Fibroblast of upper back skin (primary cell): ENCODE data around the gene NLRP2B.
"Not testable (repeated sequence)": the region's sequence is repeated elsewhere in the genome, so short reads cannot be mapped to it uniquely, and the experiment has no call there.

ENCODE experiments used
- DNase-seq: peaks from one replicate; pipeline ENCODE4 v3.0.0-alpha.2; 2013

Gene NLRP2B

DNA sequence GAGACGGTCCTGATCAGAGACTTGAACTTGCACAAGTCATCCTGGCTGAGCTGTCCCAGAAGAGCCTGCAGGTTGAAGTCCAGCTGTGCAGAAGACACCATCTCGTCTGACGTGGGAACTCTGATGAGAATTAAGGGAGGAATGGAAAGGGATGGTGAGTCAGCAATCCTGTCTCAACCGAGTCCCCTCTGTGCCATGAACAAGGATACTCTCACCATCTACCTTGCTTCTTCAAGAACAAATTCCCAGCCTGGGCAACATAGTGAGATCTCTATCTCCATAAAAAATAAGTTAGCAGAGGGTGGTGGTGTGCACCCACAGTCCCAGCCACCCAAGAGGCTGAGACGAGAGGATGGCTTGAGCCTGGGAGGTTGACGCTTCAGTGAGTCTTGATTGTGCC lies at the start of gene NLRP2B:
Gene NLRP2B, minus strand, starts transcription at position 101 of the 400 bp plus-strand sequence.
- DNase-seq, result no peak

DNA sequence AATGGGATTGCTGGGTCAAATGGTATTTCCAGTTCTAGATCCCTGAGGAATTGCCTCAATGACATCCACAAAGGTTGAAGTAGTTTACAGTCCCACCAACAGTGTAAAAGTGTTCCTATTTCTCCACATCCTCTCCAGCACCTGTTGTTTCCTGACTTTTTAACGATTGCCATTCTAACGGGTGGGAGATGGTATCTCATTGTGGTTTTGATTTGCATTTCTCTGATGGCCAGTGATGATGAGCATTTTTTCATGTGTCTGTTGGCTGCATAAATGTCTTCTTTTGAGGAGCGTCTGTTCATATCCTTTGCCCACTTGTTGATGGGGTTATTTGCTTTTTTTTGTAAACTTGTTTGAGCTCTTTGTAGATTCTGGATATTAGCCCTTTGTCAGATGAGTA lies 45.9 kb upstream of the NLRP2B start:
- not testable (repeated sequence) for DNase-seq

DNA sequence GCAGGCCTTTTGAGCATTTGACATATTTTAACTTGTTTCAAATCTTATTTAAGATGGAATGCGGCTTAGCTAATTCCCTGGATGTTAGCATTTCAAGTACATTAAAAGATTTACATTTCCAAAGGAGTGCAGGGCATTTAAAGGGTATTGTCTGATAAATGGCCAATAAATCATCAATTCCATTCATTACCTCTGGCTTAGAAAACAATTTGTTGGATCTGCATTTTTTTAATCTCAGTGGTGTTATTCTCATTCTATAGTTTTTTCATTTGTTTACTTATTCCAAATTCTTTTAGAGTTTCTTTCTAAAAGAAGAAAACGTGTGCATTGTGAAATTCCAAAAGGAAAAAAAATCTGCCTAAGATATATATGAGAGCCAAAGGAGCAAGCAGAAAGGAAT lies 1.3 kb upstream of the NLRP2B start:
- DNase-seq, result no peak

DNA sequence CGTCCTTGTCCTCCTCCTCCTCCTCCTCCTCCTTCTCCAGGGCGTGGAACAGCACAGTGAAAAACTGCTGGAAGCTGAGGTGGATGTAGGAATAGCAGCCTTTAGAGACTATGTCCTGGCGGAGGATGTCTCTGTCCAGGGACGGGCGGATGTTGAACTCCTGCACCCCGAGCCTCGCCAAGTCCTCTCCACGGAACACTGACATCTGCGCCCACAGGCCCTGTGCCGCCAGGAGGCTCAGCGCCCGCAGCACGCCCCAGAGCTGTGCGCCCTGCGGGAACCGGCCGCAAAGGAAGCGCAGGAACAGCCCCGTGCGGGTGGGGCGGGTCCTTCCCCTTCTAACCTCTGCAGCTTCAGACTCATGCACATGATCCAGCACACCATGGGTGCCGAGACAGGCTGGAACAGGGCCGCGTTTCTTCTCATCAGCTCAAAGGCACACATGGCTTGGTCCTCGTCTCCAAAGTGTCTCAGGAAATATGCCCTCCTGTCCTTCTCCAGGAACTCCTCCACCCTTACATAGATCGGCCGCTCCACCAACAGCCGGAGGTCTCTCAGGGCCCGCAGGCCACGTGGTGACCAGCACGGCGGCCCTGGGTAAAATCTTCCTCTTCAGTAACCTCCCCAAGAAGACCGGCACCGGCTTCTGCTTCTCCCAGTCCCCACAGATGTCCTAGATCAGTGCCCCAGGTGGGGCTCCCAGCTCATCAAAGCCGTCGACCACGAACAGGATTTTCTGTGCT lies 1.2 kb downstream of the NLRP2B start:
- DNase-seq, result no peak

DNA sequence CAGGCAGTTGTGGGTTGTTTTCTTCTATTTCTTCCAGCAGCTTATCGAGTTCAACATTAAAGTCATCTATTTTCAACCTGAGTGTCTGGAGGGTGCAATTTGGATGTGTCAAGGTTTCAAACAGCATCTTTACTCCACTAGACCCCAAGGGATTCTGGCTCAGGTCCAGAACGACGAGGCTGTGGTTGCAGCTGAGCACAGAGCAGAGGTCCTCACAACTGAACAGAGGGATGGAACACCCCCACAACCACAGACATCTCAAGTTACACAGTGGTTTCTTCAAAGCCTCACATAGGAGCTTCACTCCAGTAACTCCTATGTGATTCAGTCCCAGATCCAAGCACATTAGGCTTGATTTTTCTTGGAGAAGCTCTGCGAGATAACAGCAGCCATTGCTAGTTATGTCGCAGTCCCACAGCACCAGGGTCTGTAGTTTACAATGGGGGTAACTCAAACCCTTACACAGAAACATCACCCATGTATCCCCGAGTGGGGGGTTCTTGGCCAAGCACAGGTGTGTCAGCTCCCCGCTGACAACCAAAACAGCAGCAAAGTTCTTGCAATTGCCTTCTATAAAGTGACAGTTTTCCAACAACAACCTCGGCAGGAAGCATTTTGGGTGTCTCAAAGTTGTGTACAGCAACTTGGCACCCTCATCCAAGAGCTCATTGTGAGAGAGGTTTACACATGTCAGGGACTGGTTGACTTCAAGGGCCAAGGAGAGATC lies 2.8 kb downstream of the NLRP2B start:
- DNase-seq, result no peak

DNA sequence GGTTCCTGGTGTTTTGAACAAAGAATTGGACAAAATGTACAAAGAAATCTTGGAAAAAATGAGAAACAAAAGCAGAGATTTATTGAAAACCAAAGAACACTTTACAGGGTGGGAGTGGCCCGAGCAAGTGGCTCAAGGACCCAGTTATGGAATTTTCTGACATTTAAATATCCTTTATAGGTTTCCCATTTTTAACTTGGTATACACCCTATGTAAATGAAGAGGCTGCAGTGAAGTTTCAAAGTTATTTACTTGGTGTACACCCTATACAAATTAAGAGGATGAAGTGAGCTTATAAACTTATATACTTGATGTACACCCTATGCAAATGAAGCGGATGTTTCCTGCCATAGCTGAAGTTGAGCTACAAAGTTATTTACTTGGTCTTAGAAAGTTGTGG lies 4.7 kb downstream of the NLRP2B start:
- no peak for DNase-seq

DNA sequence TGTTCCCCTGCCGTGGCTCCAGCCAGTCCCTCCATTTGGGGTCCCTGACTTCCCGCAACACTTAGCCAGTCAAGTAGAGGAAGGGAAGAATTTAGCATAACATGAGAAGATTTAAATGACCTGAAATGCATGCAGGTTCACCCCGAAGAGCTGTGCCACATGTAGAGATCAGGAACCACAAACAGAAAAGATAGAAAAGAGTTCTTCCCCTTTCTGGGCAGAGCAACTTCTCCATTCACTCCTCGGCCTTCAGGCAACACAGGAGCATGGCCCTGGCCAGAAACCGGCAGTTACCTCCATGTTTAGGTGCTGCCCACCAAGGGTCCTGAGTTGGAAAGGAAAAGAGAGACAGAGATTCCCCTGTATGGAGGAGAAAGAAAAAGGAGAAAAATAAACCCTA lies 5.2 kb downstream of the NLRP2B start:
- DNase-seq, result no peak

DNA sequence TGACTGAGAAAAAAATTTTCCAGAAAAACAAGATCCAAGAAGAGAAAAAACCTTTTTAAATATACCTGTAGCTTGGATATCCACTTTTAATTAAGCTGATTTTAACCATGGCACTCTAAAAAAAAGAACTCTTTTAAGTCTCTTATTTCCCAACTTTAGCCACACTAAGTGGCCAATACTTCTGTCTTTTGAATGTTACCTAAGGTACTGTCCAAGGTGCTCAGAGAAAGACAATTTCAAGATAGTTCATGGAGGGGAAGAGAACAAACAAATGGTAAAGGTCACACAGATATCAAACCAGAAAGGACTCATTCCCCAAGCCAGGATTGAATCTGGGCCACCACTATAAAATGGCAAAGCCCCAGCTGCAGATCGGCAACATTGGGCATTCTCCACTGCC lies 10.1 kb downstream of the NLRP2B start:
- DNase-seq, result no peak

DNA sequence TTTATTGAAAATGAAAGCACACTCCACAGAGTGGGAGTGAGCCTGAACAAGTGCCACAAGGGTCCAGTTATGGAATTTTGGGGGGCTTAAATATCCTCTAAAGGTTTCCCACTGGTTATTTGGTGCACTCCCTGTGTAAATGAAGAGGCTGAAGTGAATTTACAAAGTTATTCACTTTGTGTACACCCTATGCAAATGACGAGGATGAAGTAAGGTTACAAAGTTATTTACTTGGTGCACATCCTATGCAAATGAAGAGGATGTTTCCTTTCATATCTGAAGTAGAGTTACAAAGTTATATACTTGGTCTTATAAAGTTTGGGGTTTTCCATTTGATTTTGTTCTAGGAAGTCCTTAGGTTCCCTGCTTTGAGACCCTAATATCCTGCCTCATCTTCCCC lies 13.1 kb downstream of the NLRP2B start:
- no peak for DNase-seq

DNA sequence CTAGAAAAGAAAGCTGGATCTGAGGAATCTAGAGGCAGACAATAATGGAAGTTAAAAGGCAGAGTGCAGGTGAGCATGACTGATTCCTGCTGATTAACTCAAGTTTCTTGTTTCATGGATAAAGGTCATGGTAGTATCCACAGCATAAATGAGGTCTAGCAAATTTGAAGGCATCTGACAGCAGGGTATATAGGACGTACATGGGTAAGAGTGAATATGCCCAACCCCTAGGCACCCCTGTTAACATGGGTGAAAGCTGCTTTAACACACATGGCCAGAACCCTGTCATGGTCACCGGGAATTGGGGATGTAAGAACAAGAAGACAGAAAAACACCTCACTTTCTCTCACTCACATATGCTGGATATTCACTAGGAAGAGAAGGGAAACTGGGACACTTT lies 25.0 kb downstream of the NLRP2B start:
- no peak for DNase-seq

DNA sequence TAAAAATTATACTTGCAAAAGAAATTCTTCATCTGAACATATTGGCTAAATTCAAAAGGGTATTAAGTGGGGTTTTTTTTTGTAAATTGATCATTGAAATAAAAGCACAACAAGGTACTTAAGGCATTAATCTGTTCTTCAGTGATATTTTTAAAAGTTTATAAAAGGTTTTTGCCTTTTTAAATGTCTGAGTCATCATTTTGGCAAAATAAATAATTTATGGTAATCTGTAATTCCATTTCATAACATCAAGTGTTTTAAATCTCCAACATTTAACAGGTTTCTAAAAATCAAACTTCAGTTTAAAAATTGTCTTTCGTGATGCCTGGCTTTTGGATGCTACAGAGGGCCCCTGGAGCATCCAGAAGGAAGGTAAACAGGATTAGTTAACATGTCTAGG lies 27.4 kb downstream of the NLRP2B start:
- DNase-seq, result no peak

DNA sequence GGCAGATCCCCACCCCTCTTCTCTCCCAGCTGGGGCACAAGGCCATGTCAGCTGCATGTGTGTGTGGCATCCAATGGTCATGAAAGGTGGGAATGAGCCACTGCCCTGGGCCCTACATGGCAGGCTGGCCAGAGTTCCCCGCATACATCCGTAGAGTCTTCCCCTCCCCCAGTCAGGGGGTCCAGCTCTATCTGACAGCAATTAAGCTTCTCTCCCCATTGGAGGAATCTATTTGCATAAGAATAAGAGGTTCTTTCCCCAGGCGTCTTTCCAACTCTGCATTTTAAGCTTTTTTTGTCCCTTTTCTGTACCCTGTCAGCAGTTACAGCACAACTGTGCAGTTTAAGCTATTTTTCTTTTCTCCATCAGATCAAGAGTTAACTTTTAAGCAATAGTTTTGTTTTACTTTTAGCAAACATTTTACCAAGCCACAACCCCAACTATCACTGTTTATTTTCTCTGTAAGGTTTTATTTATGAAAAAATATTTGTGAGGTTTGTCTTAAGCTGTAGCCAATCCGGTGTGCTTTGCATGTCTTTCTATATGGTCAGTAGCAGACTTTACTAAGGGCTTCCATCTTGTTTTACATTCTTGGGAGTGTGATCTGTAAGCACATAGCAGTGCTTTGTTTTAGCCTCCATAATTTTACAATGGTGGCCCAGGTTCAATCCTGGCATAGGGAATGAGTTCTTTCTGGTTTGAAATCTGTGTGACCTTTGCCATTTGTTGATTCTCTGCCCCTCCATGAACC lies 28.7 kb downstream of the NLRP2B start:
- DNase-seq, result no peak

DNA sequence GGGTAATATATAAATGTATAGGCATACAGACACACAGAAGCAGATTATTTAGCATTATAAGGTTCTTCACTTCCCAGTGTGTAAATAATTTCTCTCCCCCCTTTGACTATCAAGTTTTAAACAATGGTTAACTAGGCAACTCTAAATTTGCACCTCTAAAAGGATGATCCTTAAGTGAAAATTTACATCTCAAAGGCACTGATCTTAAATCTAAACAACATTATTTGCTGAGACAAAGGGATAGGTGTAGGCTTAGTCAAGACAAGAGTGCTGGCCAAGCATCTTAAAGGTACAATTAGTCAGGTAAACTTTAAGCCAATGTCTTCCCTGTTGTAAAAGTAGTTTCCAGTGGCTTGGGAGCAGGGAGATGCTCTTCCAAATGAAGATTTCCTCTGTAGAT lies 33.0 kb downstream of the NLRP2B start:
- no peak for DNase-seq

DNA sequence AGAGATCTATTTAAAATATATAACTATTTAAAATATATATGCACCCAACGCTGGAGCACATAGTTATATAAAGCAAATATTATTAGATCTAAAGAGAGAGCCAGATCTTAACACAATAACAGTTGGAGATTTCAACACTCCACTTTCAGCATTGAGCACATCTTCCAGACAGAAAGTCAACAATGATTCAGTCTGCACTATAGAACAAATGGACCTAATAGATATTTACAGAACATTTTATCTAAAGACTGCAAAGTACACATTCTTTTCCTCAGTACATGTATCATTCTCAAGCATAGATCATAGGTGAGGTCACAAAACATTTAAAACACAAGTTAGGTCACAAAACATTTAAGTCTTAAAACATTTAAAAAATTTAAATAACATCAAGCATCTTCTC lies 36.4 kb downstream of the NLRP2B start:
- no peak for DNase-seq

DNA sequence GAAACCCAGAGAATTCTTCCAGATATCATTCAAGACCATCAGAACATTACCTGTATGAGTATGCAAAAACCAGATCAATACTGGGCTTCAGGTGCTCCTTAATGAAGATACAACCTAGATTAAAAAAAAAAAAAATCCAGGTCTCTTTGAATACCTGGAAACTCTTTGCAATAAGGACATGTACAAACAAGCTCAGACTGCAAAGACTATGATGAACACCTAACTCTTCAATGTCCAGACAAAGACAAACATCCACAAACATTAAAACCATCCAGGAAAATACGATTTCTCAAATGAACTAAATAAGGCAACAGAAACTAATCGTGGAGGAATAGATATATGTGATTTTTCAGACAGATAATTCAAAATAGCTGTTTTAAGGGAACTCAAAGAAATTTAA lies 38.7 kb downstream of the NLRP2B start:
- no peak for DNase-seq

DNA sequence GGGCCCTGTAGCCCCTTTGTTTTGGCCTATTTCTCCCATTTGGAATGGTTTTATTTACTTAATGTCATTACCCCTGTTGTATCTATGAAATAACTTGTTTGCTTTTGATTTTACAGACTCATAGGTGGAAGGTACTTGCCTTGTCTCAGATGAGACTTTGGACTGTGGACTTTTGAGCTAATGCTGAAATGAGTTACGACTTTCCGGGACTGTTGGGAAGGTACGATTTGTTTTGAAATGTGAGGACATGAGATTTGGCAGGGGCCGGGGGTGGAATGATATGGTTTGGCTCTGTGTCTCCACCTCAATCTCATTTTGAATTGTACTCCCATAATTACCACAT lies 39.4 kb downstream of the NLRP2B start:
- DNase-seq, result no peak

DNA sequence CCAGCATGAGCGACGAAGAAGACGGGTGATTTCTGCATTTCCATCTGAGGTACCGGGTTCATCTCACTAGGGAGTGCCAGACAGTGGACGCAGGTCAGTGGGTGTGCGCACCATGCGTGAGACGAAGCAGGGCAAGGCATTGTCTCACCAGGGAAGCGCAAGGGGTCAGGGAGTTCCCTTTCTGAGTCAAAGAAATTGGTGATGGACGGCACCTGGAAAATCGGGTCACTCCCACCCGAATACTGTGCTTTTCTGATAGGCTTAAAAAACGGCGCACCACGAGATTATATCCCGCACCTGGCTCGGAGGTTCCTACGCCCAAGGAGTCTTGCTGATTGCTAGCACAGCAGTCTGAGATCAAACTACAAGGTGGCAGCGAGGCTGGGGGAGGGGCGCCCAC lies 50.6 kb downstream of the NLRP2B start:
- not testable (repeated sequence) for DNase-seq
